GM20000 (cell line): Measurements from ENCODE around the gene SOCS7.

Source experiments
- DNase-seq: peaks from one replicate; pipeline ENCODE4 v3.0.0; 2012; ENCODE audit warnings: low spot score
- TF ChIP-seq, protein P1 (sequence below): IDR thresholded peaks from 2 replicates; pipeline ENCODE4 v1.5.1; 2012; ENCODE audit warnings: mild to moderate bottlenecking, control low read depth; ENCODE audit errors: extremely low read depth, missing control alignments

Gene SOCS7

DNA sequence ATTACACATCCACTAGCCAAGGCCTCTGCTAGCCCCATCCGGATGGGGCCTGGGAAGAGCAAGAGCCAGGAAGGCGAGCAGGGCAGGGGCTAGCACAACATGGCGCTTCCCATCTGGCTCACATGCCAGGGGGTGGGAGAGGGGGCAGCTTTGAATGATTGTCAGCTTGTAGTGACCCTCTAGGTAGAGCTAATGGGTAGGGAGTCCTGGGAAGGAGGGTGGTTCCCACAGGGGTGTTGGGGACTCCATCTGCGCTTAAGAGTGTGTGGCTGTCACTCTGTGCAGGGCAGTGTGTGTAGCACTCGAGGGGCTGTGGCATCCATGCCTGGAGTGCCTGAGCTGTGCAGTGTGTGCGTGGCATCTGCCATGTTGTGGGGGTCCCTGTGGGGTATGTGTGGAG is 101.1 kb downstream of the SOCS7 start:
- DNase-seq: no peak
- TF ChIP-seq, protein P1, sequence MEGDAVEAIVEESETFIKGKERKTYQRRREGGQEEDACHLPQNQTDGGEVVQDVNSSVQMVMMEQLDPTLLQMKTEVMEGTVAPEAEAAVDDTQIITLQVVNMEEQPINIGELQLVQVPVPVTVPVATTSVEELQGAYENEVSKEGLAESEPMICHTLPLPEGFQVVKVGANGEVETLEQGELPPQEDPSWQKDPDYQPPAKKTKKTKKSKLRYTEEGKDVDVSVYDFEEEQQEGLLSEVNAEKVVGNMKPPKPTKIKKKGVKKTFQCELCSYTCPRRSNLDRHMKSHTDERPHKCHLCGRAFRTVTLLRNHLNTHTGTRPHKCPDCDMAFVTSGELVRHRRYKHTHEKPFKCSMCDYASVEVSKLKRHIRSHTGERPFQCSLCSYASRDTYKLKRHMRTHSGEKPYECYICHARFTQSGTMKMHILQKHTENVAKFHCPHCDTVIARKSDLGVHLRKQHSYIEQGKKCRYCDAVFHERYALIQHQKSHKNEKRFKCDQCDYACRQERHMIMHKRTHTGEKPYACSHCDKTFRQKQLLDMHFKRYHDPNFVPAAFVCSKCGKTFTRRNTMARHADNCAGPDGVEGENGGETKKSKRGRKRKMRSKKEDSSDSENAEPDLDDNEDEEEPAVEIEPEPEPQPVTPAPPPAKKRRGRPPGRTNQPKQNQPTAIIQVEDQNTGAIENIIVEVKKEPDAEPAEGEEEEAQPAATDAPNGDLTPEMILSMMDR: no peak

GRCh38 chr17:38453951-38454421 is 102.3 kb downstream of the SOCS7 start:
- TF ChIP-seq, protein P1: no peak
- DNase-seq: no peak

DNA sequence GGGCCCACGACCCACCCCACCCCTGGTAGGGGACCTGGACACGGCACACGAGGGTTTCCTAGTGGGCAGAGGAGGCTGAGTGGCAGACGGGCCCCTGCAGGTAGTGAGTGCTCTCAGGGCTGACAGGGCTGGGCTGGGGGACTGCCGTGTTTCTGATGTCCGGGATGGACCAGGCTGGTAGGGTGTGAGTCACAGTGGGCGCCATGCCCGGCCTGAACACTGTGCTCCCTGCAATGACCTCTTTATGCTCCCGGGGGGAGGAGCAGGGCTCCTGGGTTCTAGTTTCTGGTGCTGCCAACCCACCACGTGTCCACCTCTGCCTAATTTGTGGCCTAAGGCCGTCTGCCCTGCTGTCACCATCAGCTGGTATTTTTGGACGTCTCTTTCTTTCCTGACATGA is 102.9 kb downstream of the SOCS7 start:
- DNase-seq: no peak
- TF ChIP-seq, protein P1: no peak
